Esophagus squamous epithelium (tissue), 5 donors: ENCODE results near the gene MYCBP. TPM values are rescaled to one million over a fixed set of nuclear protein-coding genes. Genes with fewer than 3 reads are reported as not detected.
"Not testable (repeated sequence)": the region's sequence is repeated elsewhere in the genome, so short reads cannot be mapped to it uniquely, and the experiment has no call there.

Experiments used
- DNase-seq: peaks from one replicate; lab custom pipeline; 2025; lab: John Stamatoyannopoulos, UW
- H3K27ac ChIP-seq, 4 donors: fragments of 200-600 bp; sonication (generic); one replicate each; pipeline ENCODE4 v1.5.1; 2016 to 2019; ENCODE audit warnings: mild to moderate bottlenecking in 1 of 4
- H3K27me3 ChIP-seq, 4 donors: fragments of 200-600 bp; sonication (generic); 1 replicate in 3 of 4; 2 replicates in 1 of 4; pipeline versions ENCODE4 v1.5.1 to v1.6.0; 2017 to 2021; ENCODE audit warnings: antibody characterized with exemption in 1 of 4
- H3K36me3 ChIP-seq, 3 donors: fragments of 200-600 bp; sonication (generic); one replicate each; pipeline ENCODE4 v1.5.1; 2016 to 2019
- H3K4me1 ChIP-seq, 3 donors: fragments of 200-600 bp; sonication (generic); one replicate each; pipeline ENCODE4 v1.5.1; 2017 to 2019
- H3K4me3 ChIP-seq, 4 donors: fragments of 200-600 bp; sonication (generic); 1 replicate in 3 of 4; 2 replicates in 1 of 4; pipeline ENCODE4 v1.5.1; 2016 to 2019; ENCODE audit warnings: mild to moderate bottlenecking in 2 of 4, moderate library complexity in 1 of 4
- H3K9me3 ChIP-seq, 3 donors: fragments of 200-600 bp; sonication (generic); one replicate each; pipeline ENCODE4 v1.5.1; 2016 to 2019
- CTCF ChIP-seq, 6 experiments: fragments of 450-650 bp in 4 of 6; fragments of 200-600 bp in 2 of 6; sonication (generic) in 2 of 6; IDR thresholded peaks; one replicate each; pipeline ENCODE4 v1.5.1; 2016 to 2019; ENCODE audit warnings: antibody characterized with exemption in 6 of 6, mild to moderate bottlenecking in 4 of 6, moderate library complexity in 4 of 6
- POLR2A ChIP-seq, 4 donors: fragments of 450-650 bp; IDR thresholded peaks; one replicate each; pipeline ENCODE4 v1.6.1; 2017; ENCODE audit warnings: antibody characterized with exemption in 4 of 4, mild to moderate bottlenecking in 4 of 4, moderate library complexity in 3 of 4
- WGBS, 2 donors: methylation state at CpG; one replicate each; pipeline ENCODE4 v1.1.5; 2018; 5-methylcytosine and 5-hydroxymethylcytosine counted together
- intact Hi-C: fragments of 100-400 bp; cut with DNase I; formaldehyde crosslinking; loops from one replicate; pipeline ENCODE4 v1.15.0; 2022
- total RNA-seq, 4 donors: library from RNA; depleted of rRNA; stranded (reverse); fragments of >200 nt; gene quantifications; one replicate each; pipeline ENCODE4 v1.1.0, GENCODE V29; 2016
- donor health status: DM: yes; HTN: yes; CAD: no.

The MYCBP gene
- total RNA-seq, 4 donors from 2014 or later: 22.7 to 42.0 (median 26.0) TPM

- H3K27ac ChIP-seq: no peak overlapping the region
- TF ChIP-seq POLR2A (IDR thresholded peaks at IDR 0.05): no peak
- no peak for TF ChIP-seq CTCF (IDR thresholded peaks at IDR 0.05)
- H3K36me3 ChIP-seq: peaks cover 0 to 100% (median 19%) of the 10 kb centered on the region in 3 donors
- intact Hi-C loops: no loop called here
- H3K27me3 ChIP-seq: no peaks in the 10 kb centered on the region
- no peak overlapping the region for H3K4me3 ChIP-seq
- no peak for DNase-seq
- no peaks in the 10 kb centered on the region for H3K9me3 ChIP-seq
- no peaks in the 10 kb centered on the region for H3K4me1 ChIP-seq
- WGBS, 2 donors: 79 to 87% methylated on average over 3 of the region's 3 CpGs
Observed at GRCh38 chr1:38846210-38846609, 26.9 kb downstream of the MYCBP start.

- H3K27me3 ChIP-seq, H3K27ac ChIP-seq, H3K4me1 ChIP-seq, H3K4me3 ChIP-seq, intact Hi-C loops, H3K9me3 ChIP-seq, DNase-seq: not testable (repeated sequence)
- WGBS, 2 donors: 94 to 97% methylated on average over 3 of the region's 3 CpGs
- peaks cover 0 to 100% (median 19%) of the 10 kb centered on the region in 3 donors for H3K36me3 ChIP-seq
Observed at GRCh38 chr1:38845088-38845487, 28.1 kb downstream of the MYCBP start.

- Histone ChIP-seq H3K9me3 (no peaks in the 10 kb centered on the region), H3K4me3 (no peak overlapping the region), H3K4me1 (peaks cover 0 to 16% (median 0%) of the 10 kb centered on the region in 3 donors), H3K27me3 (no peaks in the 10 kb centered on the region), H3K27ac (no peak overlapping the region), H3K36me3 (peaks cover 0 to 76% (median 29%) of the 10 kb centered on the region in 3 donors)
- 44 to 49% methylated on average over 2 of the region's 2 CpGs for WGBS, 2 donors
- DNase-seq: no peak
- intact Hi-C loops: no loop called here
- TF ChIP-seq CTCF (IDR thresholded peaks at IDR 0.05) (no peak), POLR2A (IDR thresholded peaks at IDR 0.05) (no peak)
Observed at GRCh38 chr1:38840281-38840680, 32.9 kb downstream of the MYCBP start.

- DNase-seq: no peak
- Histone ChIP-seq H3K27me3 (no peaks in the 10 kb centered on the region), H3K9me3 (no peaks in the 10 kb centered on the region), H3K27ac (no peak overlapping the region), H3K36me3 (peaks cover 0 to 67% (median 25%) of the 10 kb centered on the region in 3 donors), H3K4me1 (peaks cover 0 to 16% (median 0%) of the 10 kb centered on the region in 3 donors), H3K4me3 (no peak overlapping the region)
- TF ChIP-seq POLR2A (IDR thresholded peaks at IDR 0.05): no peak
- TF ChIP-seq CTCF (IDR thresholded peaks at IDR 0.05): no peak
- intact Hi-C loops: no loop called here
- WGBS, 2 donors: 82 to 89% methylated on average over 8 to 9 of the region's 9 CpGs
Observed at GRCh38 chr1:38839363-38839762, 33.8 kb downstream of the MYCBP start.

- H3K4me1 ChIP-seq: peaks cover 0 to 16% (median 0%) of the 10 kb centered on the region in 3 donors
- peaks cover 0 to 36% (median 14%) of the 10 kb centered on the region in 3 donors for H3K36me3 ChIP-seq
Observed at GRCh38 chr1:38836316-38836715, 36.8 kb downstream of the MYCBP start.

GRCh38 chr1:38834937-38835827 is 38.0 kb downstream of the MYCBP start:
- intact Hi-C loops: no loop called here
- Histone ChIP-seq H3K4me3 (no peak overlapping the region), H3K36me3 (peaks cover 0 to 25% (median 14%) of the 10 kb centered on the region in 3 donors), H3K4me1 (peaks cover 0 to 7% (median 0%) of the 10 kb centered on the region in 3 donors), H3K9me3 (no peaks in the 10 kb centered on the region), H3K27me3 (no peaks in the 10 kb centered on the region), H3K27ac (no peak overlapping the region)
- WGBS, 2 donors: 18 to 25% methylated on average over 3 of the region's 3 CpGs
- no peak for TF ChIP-seq POLR2A (IDR thresholded peaks at IDR 0.05)
- peak; percentile 73 to 85 (median 76) for TF ChIP-seq CTCF (IDR thresholded peaks at IDR 0.05)
- DNase-seq: no peak

More at GRCh38 chr1:38836316-38836715, 36.8 kb downstream of the MYCBP start:
- H3K9me3 ChIP-seq, intact Hi-C loops, H3K27ac ChIP-seq, H3K4me3 ChIP-seq, H3K27me3 ChIP-seq, DNase-seq: not testable (repeated sequence)
- WGBS, 2 donors: 63 to 78% methylated on average over 8 to 9 of the region's 10 CpGs
